Pulmonary artery endothelial cell (primary cell): Measurements from ENCODE around the gene KIF26B. TPM values are rescaled to one million over a fixed set of nuclear protein-coding genes. Genes with fewer than 3 reads are reported as not detected.
"Not testable (repeated sequence)": the region's sequence is repeated elsewhere in the genome, so short reads cannot be mapped to it uniquely, and the experiment has no call there.

ENCODE experiments used
- DNase-seq: peaks from one replicate; pipeline ENCODE4 v3.0.0-alpha.2; 2011; ENCODE audit warnings: low read depth, low spot score
- total RNA-seq: library from RNA; depleted of rRNA; stranded (reverse); fragments of >200 nt; gene quantifications from 2 replicates; pipeline ENCODE4 v1.2.3, GENCODE V29; 2014

Gene KIF26B
- total RNA-seq, result 0.04 and 0.13 TPM in 2 replicates

- no peak for DNase-seq
Measured at GRCh38 chr1:245154429-245155271, at the start of gene KIF26B. KIF26B (plus strand) TSS chr1:245154985; CDS start chr1:245155425, 440 bp downstream.

GRCh38 chr1:245105042-245105441, 49.7 kb upstream of the KIF26B start:
- no peak for DNase-seq

- DNase-seq, result no peak
Measured at GRCh38 chr1:245105815-245106410, 48.9 kb upstream of the KIF26B start.

GRCh38 chr1:245107776-245108114, 47.0 kb upstream of the KIF26B start:
- DNase-seq, result no peak

GRCh38 chr1:245108246-245108645, 46.5 kb upstream of the KIF26B start:
- no peak for DNase-seq

GRCh38 chr1:245108909-245109308, 45.9 kb upstream of the KIF26B start:
- no peak for DNase-seq

GRCh38 chr1:245110406-245110805, 44.4 kb upstream of the KIF26B start:
- no peak for DNase-seq

- no peak for DNase-seq
Measured at GRCh38 chr1:245111073-245111472, 43.7 kb upstream of the KIF26B start.

- DNase-seq, result no peak
Measured at GRCh38 chr1:245113649-245114048, 41.1 kb upstream of the KIF26B start.

- DNase-seq, result no peak
Measured at GRCh38 chr1:245116131-245116530, 38.7 kb upstream of the KIF26B start.

- DNase-seq, result no peak
Measured at GRCh38 chr1:245116751-245117150, 38.0 kb upstream of the KIF26B start.

GRCh38 chr1:245118066-245118465, 36.7 kb upstream of the KIF26B start:
- DNase-seq, result no peak

- DNase-seq, result no peak
Measured at GRCh38 chr1:245118806-245119205, 36.0 kb upstream of the KIF26B start.

- no peak for DNase-seq
Measured at GRCh38 chr1:245121523-245121922, 33.3 kb upstream of the KIF26B start.

GRCh38 chr1:245124241-245124640, 30.5 kb upstream of the KIF26B start:
- DNase-seq, result no peak

GRCh38 chr1:245124644-245125043, 30.1 kb upstream of the KIF26B start:
- no peak for DNase-seq

- no peak for DNase-seq
Measured at GRCh38 chr1:245126530-245126929, 28.3 kb upstream of the KIF26B start.

GRCh38 chr1:245128381-245129101, 26.2 kb upstream of the KIF26B start:
- no peak for DNase-seq

GRCh38 chr1:245129319-245130240, 25.2 kb upstream of the KIF26B start:
- DNase-seq, result no peak

GRCh38 chr1:245130281-245131025, 24.3 kb upstream of the KIF26B start:
- DNase-seq, result not testable (repeated sequence)

GRCh38 chr1:245131026-245131393, 23.8 kb upstream of the KIF26B start:
- no peak for DNase-seq
